Choroid plexus epithelial cell (primary cell): ENCODE data around the gene ABCC10.

ENCODE experiments used
- DNase-seq: peaks from one replicate; pipeline ENCODE4 v3.0.0-alpha.2; 2010; ENCODE audit warnings: low read depth
- H3K4me3 ChIP-seq: 2 replicates; pipeline ENCODE4 v1.5.1; 2011; ENCODE audit warnings: low read depth, mild to moderate bottlenecking, control low read depth, low read length, moderate library complexity
- TF ChIP-seq, protein P1 (sequence below): conservative IDR thresholded peaks from 2 replicates; pipeline ENCODE4 v1.5.1; 2011; ENCODE audit warnings: low read depth, mild to moderate bottlenecking, control low read depth, inconsistent platforms, low read length, moderate library complexity

Gene ABCC10

DNA sequence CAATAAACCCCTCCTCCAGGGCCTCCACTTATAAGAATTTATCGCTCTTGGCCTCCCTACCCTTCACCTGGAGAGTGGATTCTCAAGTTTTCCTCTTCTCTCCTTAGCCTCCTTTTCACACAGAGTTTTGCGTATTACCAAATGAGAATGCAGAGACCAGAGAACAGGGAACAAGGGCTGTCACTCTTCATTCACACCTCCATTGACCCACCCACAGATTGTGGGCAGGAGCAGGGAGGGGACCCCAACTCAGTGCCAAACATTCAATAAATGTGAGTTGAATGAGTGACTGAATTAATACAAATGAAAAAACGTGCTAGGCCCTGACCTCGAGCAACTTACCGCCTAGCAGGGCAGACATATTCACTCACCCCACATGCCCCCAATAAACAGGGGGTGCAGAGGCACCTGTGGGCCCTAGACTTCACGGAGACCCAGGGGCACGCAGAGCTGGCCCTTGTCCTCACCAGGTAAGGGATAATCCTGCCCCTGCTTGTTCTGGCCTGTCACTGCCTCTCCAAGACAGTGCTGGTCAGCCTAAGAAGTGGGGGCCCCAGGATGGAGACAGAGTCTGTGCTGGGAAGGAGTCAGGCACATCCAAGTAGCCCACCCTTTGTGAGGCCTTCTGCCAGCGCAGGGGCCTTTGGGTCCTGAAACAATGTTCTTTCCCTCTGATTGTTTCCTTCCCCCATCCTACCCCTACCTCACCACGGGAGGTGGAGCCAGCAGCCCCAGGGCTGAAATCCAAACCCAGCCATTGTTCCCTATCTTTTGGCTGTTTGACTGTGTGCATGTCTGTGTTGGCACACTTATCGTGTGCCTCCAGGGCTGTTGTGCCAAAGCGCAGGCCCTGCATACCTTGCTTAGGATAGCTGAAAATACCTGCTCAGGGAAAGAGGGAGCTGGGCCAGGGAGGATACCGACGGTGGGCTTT, 41.7 kb downstream of the ABCC10 start:
- TF ChIP-seq, protein P1, sequence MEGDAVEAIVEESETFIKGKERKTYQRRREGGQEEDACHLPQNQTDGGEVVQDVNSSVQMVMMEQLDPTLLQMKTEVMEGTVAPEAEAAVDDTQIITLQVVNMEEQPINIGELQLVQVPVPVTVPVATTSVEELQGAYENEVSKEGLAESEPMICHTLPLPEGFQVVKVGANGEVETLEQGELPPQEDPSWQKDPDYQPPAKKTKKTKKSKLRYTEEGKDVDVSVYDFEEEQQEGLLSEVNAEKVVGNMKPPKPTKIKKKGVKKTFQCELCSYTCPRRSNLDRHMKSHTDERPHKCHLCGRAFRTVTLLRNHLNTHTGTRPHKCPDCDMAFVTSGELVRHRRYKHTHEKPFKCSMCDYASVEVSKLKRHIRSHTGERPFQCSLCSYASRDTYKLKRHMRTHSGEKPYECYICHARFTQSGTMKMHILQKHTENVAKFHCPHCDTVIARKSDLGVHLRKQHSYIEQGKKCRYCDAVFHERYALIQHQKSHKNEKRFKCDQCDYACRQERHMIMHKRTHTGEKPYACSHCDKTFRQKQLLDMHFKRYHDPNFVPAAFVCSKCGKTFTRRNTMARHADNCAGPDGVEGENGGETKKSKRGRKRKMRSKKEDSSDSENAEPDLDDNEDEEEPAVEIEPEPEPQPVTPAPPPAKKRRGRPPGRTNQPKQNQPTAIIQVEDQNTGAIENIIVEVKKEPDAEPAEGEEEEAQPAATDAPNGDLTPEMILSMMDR, result no peak
- no peak overlapping the region for H3K4me3 ChIP-seq
- DNase-seq, result no peak

DNA sequence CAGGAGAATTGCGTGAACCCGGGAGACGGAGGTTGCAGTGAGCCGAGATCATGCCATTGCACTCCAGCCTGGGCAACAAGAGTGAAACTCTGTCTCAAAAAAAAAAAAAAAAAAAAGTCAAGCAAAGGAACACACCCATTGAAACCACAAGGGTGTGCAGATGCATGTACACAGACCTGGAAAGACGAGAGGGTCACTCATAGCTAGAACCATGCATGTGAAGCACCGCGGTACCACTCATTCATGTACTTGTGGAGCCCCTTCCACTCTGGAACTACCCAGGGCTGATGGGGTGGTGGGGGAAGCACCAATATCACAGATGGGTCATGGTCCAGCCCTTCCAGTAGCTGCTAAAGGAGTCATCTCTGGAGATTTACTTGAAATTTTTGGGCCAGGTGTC, 42.6 kb downstream of the ABCC10 start:
- no peak for DNase-seq
- TF ChIP-seq, protein P1, result no peak
- no peak overlapping the region for H3K4me3 ChIP-seq

DNA sequence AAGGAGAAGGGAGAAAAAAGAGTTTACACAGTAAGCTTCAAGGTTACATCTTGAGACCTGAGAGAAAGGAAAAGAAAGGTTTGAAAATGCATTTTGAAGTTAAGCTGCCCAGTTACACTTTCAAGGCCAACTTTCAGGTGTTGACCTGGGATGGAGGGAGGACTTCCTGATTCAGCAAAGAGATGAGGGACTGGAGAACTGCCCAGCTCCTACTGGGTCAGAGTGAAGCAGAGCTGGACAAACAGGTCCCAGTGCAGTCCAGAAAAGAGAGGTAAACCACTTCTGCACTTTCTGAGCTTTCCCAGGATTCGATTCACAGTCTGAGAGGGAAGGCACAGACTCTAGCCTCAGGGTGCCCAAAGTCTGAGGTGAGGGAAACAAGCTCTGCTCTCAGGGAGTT, 44.1 kb downstream of the ABCC10 start:
- TF ChIP-seq, protein P1, result no peak
- H3K4me3 ChIP-seq, result no peak overlapping the region
- no peak for DNase-seq

DNA sequence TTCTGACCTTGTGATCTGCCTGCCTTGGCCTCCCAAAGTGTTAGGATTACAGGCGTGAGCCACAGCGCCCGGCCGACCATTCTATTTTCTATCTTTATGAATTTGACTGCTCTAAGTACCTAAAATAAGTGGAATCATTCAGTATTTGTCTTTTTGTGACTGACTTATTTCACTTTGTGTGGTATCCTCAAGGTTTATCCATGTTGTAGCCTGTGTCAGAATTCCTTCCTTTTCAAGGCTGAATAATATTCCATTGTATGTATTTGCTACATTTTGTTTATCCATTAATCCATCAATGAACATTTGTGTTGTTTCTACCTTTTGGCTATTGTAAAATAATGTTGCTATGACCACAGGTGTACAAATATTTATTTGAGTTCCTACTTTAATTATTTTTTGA, 45.2 kb downstream of the ABCC10 start:
- TF ChIP-seq, protein P1, result no peak
- DNase-seq, result no peak

DNA sequence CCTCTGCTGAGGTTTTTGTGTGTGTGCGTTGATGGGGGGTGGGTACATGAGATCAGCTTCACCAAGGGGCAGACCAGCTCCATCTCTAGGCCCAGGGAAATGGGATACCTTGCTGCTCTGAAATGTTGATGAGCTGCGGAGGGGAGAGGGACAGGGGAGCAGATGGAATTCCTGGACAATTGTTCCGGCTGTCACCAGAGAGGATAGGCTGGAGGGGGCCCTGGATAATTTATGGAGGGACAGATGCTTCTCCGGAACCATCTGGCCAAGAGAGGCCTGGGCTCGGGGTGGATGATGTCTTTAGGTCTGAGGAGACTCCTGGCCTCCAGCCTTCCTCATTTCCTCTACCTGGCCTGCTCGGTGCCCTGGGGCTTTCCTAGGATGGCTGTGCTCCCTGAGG, 48.2 kb downstream of the ABCC10 start:
- H3K4me3 ChIP-seq, result no peak overlapping the region
- TF ChIP-seq, protein P1, result no peak
- no peak for DNase-seq

More for the DNA sequence above, 45.2 kb downstream of the ABCC10 start:
- H3K4me3 ChIP-seq, result no peak overlapping the region

DNA sequence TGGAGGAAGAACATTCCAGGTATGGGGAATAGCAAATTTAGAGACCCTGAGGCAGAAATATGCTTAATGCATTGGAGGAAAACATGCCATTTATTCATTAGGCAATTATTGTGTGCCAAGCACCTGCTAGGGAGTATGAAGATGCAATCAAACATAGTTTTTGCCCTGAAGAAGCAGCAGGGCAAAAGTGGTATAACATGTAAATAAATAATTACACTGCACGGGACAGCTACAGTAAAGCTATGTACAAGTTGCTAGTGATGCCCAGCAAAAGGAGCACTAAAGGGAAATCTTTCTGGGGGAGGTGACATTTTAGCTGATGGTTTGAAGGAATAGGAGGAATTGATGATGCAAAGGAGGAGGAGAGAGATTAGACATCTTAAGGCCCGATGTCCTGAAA, 49.4 kb downstream of the ABCC10 start:
- TF ChIP-seq, protein P1, result no peak
- peak overlapping the region; percentile 74 for H3K4me3 ChIP-seq
- DNase-seq, result no peak
